Fibroblast of lung (primary cell): ENCODE data around the gene SUFU.

ENCODE experiments used
- EZH2 ChIP-seq: IDR thresholded peaks from 2 replicates; pipeline ENCODE4 v1.5.1; 2012; ENCODE audit warnings: low read length, control low read depth, mild to moderate bottlenecking; ENCODE audit errors: missing control alignments
- TF ChIP-seq, protein P1 (sequence below), 2 donors: IDR thresholded peaks in 1 of 2; conservative IDR thresholded peaks in 1 of 2; 1 replicate in 1 of 2; 2 replicates in 1 of 2; pipeline ENCODE4 v1.5.1; 2011 to 2012; ENCODE audit warnings: low read length in 2 of 2, control low read depth in 1 of 2, inconsistent platforms in 1 of 2, low read depth in 1 of 2, mild to moderate bottlenecking in 1 of 2

DNA sequence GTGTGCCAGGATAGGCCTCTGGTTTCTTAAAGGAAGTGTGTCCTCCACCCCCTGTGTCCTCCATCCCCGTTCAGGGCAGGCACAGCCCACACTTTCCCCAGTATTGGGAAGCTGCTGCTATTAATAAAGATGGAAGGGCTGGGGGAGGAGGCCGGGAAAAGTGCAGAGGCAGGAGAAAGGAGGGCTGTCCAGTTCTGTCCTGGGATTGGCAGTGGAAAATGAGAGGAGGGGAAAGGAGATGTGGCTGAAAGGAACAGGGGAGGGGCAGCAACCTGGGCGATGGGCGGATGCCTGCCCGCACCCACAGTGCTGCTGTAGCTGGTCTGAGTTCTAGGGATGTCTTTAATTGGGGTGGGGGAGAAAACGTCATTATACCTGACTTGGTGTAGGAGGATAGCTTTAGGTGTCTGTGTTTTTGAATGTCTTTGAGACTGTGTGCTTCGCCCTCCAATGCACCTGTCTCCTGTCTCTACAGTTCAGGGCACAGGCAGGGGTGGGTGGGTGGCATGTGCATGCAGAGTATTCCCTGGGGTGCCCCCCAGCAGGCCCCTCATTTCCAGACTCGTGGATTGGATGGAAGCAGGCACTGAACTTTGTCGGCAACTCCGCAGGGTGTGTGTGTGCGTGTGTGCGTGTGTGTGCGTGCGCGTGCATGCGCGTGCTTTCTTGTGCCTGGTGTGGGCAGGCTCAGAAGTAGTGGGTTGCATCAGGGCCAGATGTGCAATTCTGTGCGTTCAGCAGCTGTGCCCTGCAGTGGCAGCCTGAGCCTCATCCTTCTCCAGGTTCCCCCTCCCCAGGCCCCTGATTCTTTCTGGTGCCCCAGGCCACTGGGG lies 143.1 kb downstream of the SUFU start:
- TF ChIP-seq EZH2: no peak
- TF ChIP-seq, protein P1, sequence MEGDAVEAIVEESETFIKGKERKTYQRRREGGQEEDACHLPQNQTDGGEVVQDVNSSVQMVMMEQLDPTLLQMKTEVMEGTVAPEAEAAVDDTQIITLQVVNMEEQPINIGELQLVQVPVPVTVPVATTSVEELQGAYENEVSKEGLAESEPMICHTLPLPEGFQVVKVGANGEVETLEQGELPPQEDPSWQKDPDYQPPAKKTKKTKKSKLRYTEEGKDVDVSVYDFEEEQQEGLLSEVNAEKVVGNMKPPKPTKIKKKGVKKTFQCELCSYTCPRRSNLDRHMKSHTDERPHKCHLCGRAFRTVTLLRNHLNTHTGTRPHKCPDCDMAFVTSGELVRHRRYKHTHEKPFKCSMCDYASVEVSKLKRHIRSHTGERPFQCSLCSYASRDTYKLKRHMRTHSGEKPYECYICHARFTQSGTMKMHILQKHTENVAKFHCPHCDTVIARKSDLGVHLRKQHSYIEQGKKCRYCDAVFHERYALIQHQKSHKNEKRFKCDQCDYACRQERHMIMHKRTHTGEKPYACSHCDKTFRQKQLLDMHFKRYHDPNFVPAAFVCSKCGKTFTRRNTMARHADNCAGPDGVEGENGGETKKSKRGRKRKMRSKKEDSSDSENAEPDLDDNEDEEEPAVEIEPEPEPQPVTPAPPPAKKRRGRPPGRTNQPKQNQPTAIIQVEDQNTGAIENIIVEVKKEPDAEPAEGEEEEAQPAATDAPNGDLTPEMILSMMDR (conservative IDR thresholded peaks at IDR 0.05 in 1 of 2, IDR thresholded peaks at IDR 0.05 in 1 of 2; ENCODE audit: low read depth in 1 of 2, low read length in 2 of 2): no peak
